ENCODE measurements around the gene ENTPD8. TPM values are rescaled to one million over a fixed set of nuclear protein-coding genes. Genes with fewer than 3 reads are reported as not detected.

ENTPD8 gene
- total and polyA plus RNA-seq, 10 of the 15 experiments (the other 5 are each of a cell fraction or from before 2014, with no cell fraction given): not detected

DNA sequence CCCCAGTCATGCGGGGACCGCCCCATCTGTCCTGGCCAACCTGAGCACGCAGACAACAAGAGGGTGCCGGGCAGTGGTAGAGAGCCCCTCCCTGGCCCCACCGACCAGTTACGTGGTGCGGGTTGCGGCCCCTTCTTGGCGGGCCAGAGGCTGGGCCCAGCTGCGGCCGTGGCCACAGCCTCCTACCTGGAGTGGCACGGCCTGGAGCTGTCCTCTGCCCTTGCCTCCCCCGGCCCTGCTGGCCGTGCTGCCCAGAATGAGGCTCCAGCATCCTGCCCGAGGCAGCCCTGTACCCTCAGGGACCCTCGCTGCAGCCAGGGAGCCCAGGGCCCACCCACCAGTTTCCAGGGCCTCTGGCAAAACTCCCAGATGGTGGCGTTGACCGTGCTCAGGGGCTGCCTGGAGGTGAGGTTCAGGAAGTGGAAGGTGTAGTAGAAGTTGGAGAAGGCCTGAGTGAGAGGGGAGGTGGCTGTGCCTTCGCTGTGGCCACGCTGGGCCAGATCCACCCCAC is 5.7 kb downstream of the ENTPD8 start:
- no peak for FAIRE-seq
- ATAC-seq: no peak
- DNase-seq (ENCODE audit: low read depth, low spot score): no peak
- WGBS (ENCODE audit: insufficient coverage, insufficient replicate concordance, low lambda C conversion rate, missing lambda C conversion rate): 56% methylated on average over 20 of the region's 20 CpGs
- in situ Hi-C loops (cut with MboI): no loop called here
- TF ChIP-seq STAT3 (IDR thresholded peaks at IDR 0.05; ENCODE audit: low read depth, low read length): no peak
- no peak for TF ChIP-seq TBL1XR1 (IDR thresholded peaks at IDR 0.05; ENCODE audit: low read depth, low read length)
- no peak for TF ChIP-seq GABPA (IDR thresholded peaks at IDR 0.05; ENCODE audit: low read depth)
- no peak for TF ChIP-seq STAT1 (conservative IDR thresholded peaks at IDR 0.05)
- TF ChIP-seq CREM (IDR thresholded peaks at IDR 0.05; ENCODE audit: low read depth): no peak
- TF ChIP-seq, protein P1, sequence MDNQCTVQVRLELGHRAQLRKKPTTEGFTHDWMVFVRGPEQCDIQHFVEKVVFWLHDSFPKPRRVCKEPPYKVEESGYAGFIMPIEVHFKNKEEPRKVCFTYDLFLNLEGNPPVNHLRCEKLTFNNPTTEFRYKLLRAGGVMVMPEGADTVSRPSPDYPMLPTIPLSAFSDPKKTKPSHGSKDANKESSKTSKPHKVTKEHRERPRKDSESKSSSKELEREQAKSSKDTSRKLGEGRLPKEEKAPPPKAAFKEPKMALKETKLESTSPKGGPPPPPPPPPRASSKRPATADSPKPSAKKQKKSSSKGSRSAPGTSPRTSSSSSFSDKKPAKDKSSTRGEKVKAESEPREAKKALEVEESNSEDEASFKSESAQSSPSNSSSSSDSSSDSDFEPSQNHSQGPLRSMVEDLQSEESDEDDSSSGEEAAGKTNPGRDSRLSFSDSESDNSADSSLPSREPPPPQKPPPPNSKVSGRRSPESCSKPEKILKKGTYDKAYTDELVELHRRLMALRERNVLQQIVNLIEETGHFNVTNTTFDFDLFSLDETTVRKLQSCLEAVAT (IDR thresholded peaks at IDR 0.05): no peak
- TF ChIP-seq, protein P2, sequence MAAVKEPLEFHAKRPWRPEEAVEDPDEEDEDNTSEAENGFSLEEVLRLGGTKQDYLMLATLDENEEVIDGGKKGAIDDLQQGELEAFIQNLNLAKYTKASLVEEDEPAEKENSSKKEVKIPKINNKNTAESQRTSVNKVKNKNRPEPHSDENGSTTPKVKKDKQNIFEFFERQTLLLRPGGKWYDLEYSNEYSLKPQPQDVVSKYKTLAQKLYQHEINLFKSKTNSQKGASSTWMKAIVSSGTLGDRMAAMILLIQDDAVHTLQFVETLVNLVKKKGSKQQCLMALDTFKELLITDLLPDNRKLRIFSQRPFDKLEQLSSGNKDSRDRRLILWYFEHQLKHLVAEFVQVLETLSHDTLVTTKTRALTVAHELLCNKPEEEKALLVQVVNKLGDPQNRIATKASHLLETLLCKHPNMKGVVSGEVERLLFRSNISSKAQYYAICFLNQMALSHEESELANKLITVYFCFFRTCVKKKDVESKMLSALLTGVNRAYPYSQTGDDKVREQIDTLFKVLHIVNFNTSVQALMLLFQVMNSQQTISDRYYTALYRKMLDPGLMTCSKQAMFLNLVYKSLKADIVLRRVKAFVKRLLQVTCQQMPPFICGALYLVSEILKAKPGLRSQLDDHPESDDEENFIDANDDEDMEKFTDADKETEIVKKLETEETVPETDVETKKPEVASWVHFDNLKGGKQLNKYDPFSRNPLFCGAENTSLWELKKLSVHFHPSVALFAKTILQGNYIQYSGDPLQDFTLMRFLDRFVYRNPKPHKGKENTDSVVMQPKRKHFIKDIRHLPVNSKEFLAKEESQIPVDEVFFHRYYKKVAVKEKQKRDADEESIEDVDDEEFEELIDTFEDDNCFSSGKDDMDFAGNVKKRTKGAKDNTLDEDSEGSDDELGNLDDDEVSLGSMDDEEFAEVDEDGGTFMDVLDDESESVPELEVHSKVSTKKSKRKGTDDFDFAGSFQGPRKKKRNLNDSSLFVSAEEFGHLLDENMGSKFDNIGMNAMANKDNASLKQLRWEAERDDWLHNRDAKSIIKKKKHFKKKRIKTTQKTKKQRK (IDR thresholded peaks at IDR 0.05; ENCODE audit: low read depth, low read length): no peak
- no peak for TF ChIP-seq SIN3A (IDR thresholded peaks at IDR 0.05; ENCODE audit: low read depth, low read length)
- no peak for TF ChIP-seq SIX5 (IDR thresholded peaks at IDR 0.05; ENCODE audit: low read depth, low read length, severe bottlenecking)
- TF ChIP-seq SREBF1 (IDR thresholded peaks at IDR 0.05; ENCODE audit: low read length): no peak
- TF ChIP-seq DPF2 (IDR thresholded peaks at IDR 0.05): no peak
- no peak for TF ChIP-seq CREB1 (IDR thresholded peaks at IDR 0.05; ENCODE audit: low read depth)
- TF ChIP-seq SMAD5 (IDR thresholded peaks at IDR 0.05; ENCODE audit: low read depth): no peak
- TF ChIP-seq, protein P3, sequence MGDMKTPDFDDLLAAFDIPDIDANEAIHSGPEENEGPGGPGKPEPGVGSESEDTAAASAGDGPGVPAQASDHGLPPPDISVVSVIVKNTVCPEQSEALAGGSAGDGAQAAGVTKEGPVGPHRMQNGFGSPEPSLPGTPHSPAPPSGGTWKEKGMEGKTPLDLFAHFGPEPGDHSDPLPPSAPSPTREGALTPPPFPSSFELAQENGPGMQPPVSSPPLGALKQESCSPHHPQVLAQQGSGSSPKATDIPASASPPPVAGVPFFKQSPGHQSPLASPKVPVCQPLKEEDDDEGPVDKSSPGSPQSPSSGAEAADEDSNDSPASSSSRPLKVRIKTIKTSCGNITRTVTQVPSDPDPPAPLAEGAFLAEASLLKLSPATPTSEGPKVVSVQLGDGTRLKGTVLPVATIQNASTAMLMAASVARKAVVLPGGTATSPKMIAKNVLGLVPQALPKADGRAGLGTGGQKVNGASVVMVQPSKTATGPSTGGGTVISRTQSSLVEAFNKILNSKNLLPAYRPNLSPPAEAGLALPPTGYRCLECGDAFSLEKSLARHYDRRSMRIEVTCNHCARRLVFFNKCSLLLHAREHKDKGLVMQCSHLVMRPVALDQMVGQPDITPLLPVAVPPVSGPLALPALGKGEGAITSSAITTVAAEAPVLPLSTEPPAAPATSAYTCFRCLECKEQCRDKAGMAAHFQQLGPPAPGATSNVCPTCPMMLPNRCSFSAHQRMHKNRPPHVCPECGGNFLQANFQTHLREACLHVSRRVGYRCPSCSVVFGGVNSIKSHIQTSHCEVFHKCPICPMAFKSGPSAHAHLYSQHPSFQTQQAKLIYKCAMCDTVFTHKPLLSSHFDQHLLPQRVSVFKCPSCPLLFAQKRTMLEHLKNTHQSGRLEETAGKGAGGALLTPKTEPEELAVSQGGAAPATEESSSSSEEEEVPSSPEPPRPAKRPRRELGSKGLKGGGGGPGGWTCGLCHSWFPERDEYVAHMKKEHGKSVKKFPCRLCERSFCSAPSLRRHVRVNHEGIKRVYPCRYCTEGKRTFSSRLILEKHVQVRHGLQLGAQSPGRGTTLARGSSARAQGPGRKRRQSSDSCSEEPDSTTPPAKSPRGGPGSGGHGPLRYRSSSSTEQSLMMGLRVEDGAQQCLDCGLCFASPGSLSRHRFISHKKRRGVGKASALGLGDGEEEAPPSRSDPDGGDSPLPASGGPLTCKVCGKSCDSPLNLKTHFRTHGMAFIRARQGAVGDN (IDR thresholded peaks at IDR 0.05): no peak
- no peak for TF ChIP-seq ZSCAN29 (IDR thresholded peaks at IDR 0.05)
- intact Hi-C loops (cut with micrococcal nuclease; ENCODE audit: unreplicated experiment): no loop called here
- no peaks in the 10 kb centered on the region for H3K9me3 ChIP-seq (replicated peaks; ENCODE audit: control insufficient read depth, insufficient read depth, low read length)
- no peaks in the 10 kb centered on the region for H3K79me2 ChIP-seq (ENCODE audit: control insufficient read depth, insufficient read depth, low read length)
- H3K36me3 ChIP-seq (ENCODE audit: control insufficient read depth in 2 of 2, insufficient read depth in 2 of 2, low read length in 1 of 2): no peaks in the 10 kb centered on the region
- no peak overlapping the region for H3K4me2 ChIP-seq (ENCODE audit: control insufficient read depth, insufficient read depth)
- H3K27me3 ChIP-seq (replicated peaks in 1 of 2; ENCODE audit: control insufficient read depth in 2 of 2, insufficient read depth in 2 of 2, low read length in 1 of 2): no peaks in the 10 kb centered on the region
- ChIA-PET RAD21 (ENCODE audit: unreplicated experiment) (no interaction called here), CTCF (no interaction called here), SMC1A (ENCODE audit: uncharacterized antibody, unreplicated experiment) (no interaction called here), POLR2A (no interaction called here)
- no peak overlapping the region for H3K27ac ChIP-seq (ENCODE audit: control insufficient read depth, insufficient read depth)
- no peak overlapping the region for H3K4me3 ChIP-seq
- H3K4me1 ChIP-seq (ENCODE audit: control insufficient read depth, insufficient read depth, low read length): 0 out of 2 replicates have a peak, but pooled peaks cover 2% of the 10 kb centered on the region
- H2AFZ ChIP-seq (ENCODE audit: control insufficient read depth, low read depth, low read length): no peak overlapping the region
- H4K20me1 ChIP-seq (ENCODE audit: control insufficient read depth, insufficient read depth): no peaks in the 10 kb centered on the region
- H3K9ac ChIP-seq (ENCODE audit: control insufficient read depth, insufficient read depth, low read length): no peak overlapping the region
- no TSS peak for BruUV-seq (replicated peaks)
